GM12865 (cell line): ENCODE results near the gene RTF2.

Experiments
- DNase-seq: peaks from one replicate; pipeline ENCODE4 v3.0.0; 2010; ENCODE audit warnings: low read depth
- H3K4me3 ChIP-seq: 2 replicates; pipeline ENCODE4 v1.5.1; 2011; ENCODE audit warnings: mild to moderate bottlenecking, low read depth, low read length, control low read depth
- CTCF ChIP-seq: IDR thresholded peaks from 2 replicates; pipeline ENCODE4 v1.5.1; 2011; ENCODE audit warnings: low read length, control low read depth, low read depth, inconsistent platforms; ENCODE audit not compliant: insufficient read depth; ENCODE audit errors: missing control alignments

The RTF2 gene

GRCh38 chr20:56437196-56437960 lies 31.0 kb upstream of the RTF2 start:
- no peak for DNase-seq
- H3K4me3 ChIP-seq, result no peak overlapping the region
- no peak for TF ChIP-seq CTCF

- no peak for DNase-seq
- TF ChIP-seq CTCF, result no peak
- H3K4me3 ChIP-seq, result no peak overlapping the region
Measured at GRCh38 chr20:56438284-56438683, 30.1 kb upstream of the RTF2 start.

GRCh38 chr20:56439771-56440291 lies 28.6 kb upstream of the RTF2 start:
- no peak overlapping the region for H3K4me3 ChIP-seq
- DNase-seq, result no peak
- TF ChIP-seq CTCF, result no peak

- no peak for TF ChIP-seq CTCF
- H3K4me3 ChIP-seq, result no peak overlapping the region
- peak; percentile 81 for DNase-seq
Measured at GRCh38 chr20:56440346-56441007, 27.9 kb upstream of the RTF2 start.

- TF ChIP-seq CTCF, result no peak
- peak; percentile 21 for DNase-seq
- H3K4me3 ChIP-seq, result no peak overlapping the region
Measured at GRCh38 chr20:56442389-56443365, 25.8 kb upstream of the RTF2 start.

GRCh38 chr20:56443654-56444540 lies 24.5 kb upstream of the RTF2 start:
- DNase-seq, result no peak
- TF ChIP-seq CTCF, result no peak
- H3K4me3 ChIP-seq, result no peak overlapping the region
